H1 (cell line): ENCODE data around the gene TSPAN4. TPM values are rescaled to one million over a fixed set of nuclear protein-coding genes. Genes with fewer than 3 reads are reported as not detected.

Experiments used
- CTCF ChIA-PET: fragments of 300-600 bp; sonication (Branson Sonifier 250); formaldehyde crosslinking; loops from one replicate; lab custom pipeline; 2021; ENCODE audit not compliant: partially characterized antibody; lab: Charles Lee
- POLR2A ChIA-PET: fragments of 300-600 bp; sonication (Branson Sonifier 250); formaldehyde crosslinking; loops from one replicate; lab custom pipeline; 2021; ENCODE audit warnings: inconsistent platforms; ENCODE audit not compliant: partially characterized antibody; lab: Charles Lee
- DNase-seq, 2 experiments: peaks; one replicate each; pipeline versions ENCODE4 v3.0.0 to v3.0.0-alpha.2; 2010 to 2022; ENCODE audit warnings: low spot score in 2 of 2, low read depth in 1 of 2, mixed read lengths in 1 of 2
- FAIRE-seq: peaks from 2 replicates; lab custom pipeline; 2011; peaks lifted over from hg19 to GRCh38; lab: Jason Lieb, UNC
- H2AFZ ChIP-seq: 2 replicates; pipeline ENCODE4 v1.8.1; 2012; ENCODE audit warnings: low read length, inconsistent platforms
- H2AK5ac ChIP-seq: 2 replicates; pipeline ENCODE4 v1.6.1; 2013; ENCODE audit warnings: low read depth, low read length
- H2BK120ac ChIP-seq: replicated peaks from 2 replicates; pipeline ENCODE3; 2013; ENCODE audit warnings: low read depth, low read length, inconsistent platforms
- H2BK12ac ChIP-seq: 2 replicates; pipeline ENCODE4 v1.6.1; 2013; ENCODE audit warnings: low read depth, low read length
- H2BK15ac ChIP-seq: 2 replicates; pipeline ENCODE4 v1.6.1; 2013; ENCODE audit warnings: low read length
- H2BK20ac ChIP-seq: 2 replicates; pipeline ENCODE4 v1.6.1; 2013; ENCODE audit warnings: low read length
- H2BK5ac ChIP-seq: 2 replicates; pipeline ENCODE4 v1.6.1; 2013; ENCODE audit warnings: low read depth, low read length
- H3K14ac ChIP-seq: 2 replicates; pipeline ENCODE4 v1.6.1; 2013; ENCODE audit warnings: inconsistent platforms; ENCODE audit not compliant: insufficient read length
- H3K18ac ChIP-seq: 2 replicates; pipeline ENCODE4 v1.6.1; 2013; ENCODE audit warnings: low read length; ENCODE audit errors: extremely low read depth
- H3K23ac ChIP-seq: 2 replicates; pipeline ENCODE4 v1.6.1; 2013; ENCODE audit warnings: inconsistent platforms; ENCODE audit not compliant: insufficient read length
- H3K23me2 ChIP-seq: 2 replicates; pipeline ENCODE4 v1.6.1; 2013; ENCODE audit warnings: low read depth, low read length
- H3K27ac ChIP-seq: 2 replicates; pipeline ENCODE4 v1.6.1; 2011; ENCODE audit warnings: low read depth, low read length, inconsistent platforms
- H3K27me3 ChIP-seq, 4 experiments: replicated peaks in 1 of 4; 1 replicate in 1 of 4; 2 replicates in 3 of 4; pipeline versions ENCODE4 v1.6.1 to v1.8.1; 2011 to 2013; ENCODE audit warnings: low read length in 3 of 4, mild to moderate bottlenecking in 3 of 4, inconsistent platforms in 2 of 4, mixed read lengths in 2 of 4, moderate library complexity in 1 of 4; ENCODE audit not compliant: control insufficient read depth in 3 of 4, insufficient read depth in 3 of 4; ENCODE audit errors: extremely low read depth in 1 of 4
- H3K36me3 ChIP-seq, 4 experiments: 2 replicates each; pipeline versions ENCODE4 v1.6.1 to v1.8.1; 2011 to 2013; ENCODE audit warnings: mild to moderate bottlenecking in 4 of 4, low read length in 3 of 4, moderate library complexity in 2 of 4, control low read depth in 1 of 4, inconsistent platforms in 1 of 4; ENCODE audit not compliant: insufficient read depth in 4 of 4, control insufficient read depth in 2 of 4
- H3K4ac ChIP-seq: replicated peaks from 2 replicates; pipeline ENCODE3; 2013; ENCODE audit warnings: low read length, low read depth, mixed read lengths, inconsistent platforms; ENCODE audit not compliant: insufficient read length
- H3K4me1 ChIP-seq, 4 experiments: replicated peaks in 1 of 4; 1 replicate in 1 of 4; 2 replicates in 3 of 4; pipeline versions ENCODE4 v1.6.1 to v1.8.1; 2011 to 2013; ENCODE audit warnings: low read length in 3 of 4, inconsistent platforms in 2 of 4, mixed read lengths in 1 of 4; ENCODE audit not compliant: insufficient read depth in 4 of 4, control insufficient read depth in 3 of 4
- H3K4me2 ChIP-seq, 2 experiments: 2 replicates each; pipeline versions ENCODE4 v1.6.1 to v1.8.1; 2011 to 2013; ENCODE audit warnings: low read depth in 2 of 2, low read length in 2 of 2, control low read depth in 1 of 2, inconsistent platforms in 1 of 2, mild to moderate bottlenecking in 1 of 2; ENCODE audit not compliant: insufficient read depth in 1 of 2
- H3K4me3 ChIP-seq, 4 experiments: fragments of 200-600, 300-600 bp in 1 of 4; sonication (generic), shearing (Covaris generic), sonication (Bioruptor Twin) in 1 of 4; 2 replicates each; pipeline versions ENCODE4 v1.5.1 to v1.8.1; 2011 to 2016; ENCODE audit warnings: low read length in 4 of 4, low read depth in 3 of 4, control low read depth in 2 of 4, inconsistent platforms in 2 of 4, mild to moderate bottlenecking in 2 of 4, mixed read lengths in 1 of 4, moderate library complexity in 1 of 4; ENCODE audit not compliant: insufficient read depth in 2 of 4; ENCODE audit errors: extremely low read depth in 1 of 4
- H3K56ac ChIP-seq: replicated peaks from 2 replicates; pipeline ENCODE3; 2013; ENCODE audit warnings: low read depth, mild to moderate bottlenecking, mixed read lengths, low read length, inconsistent platforms; ENCODE audit not compliant: insufficient read length
- H3K79me1 ChIP-seq: 2 replicates; pipeline ENCODE4 v1.6.1; 2013; ENCODE audit warnings: low read depth, low read length, control low read depth
- H3K79me2 ChIP-seq, 2 experiments: 2 replicates each; pipeline versions ENCODE4 v1.6.1 to v1.8.1; 2012 to 2013; ENCODE audit warnings: low read length in 2 of 2, mild to moderate bottlenecking in 2 of 2, inconsistent platforms in 1 of 2; ENCODE audit not compliant: insufficient read depth in 2 of 2, control insufficient read depth in 1 of 2
- H3K9ac ChIP-seq, 4 experiments: replicated peaks in 1 of 4; 1 replicate in 1 of 4; 2 replicates in 3 of 4; pipeline versions ENCODE4 v1.6.1 to v1.8.1; 2011 to 2013; ENCODE audit warnings: low read depth in 3 of 4, low read length in 3 of 4, control low read depth in 2 of 4, mild to moderate bottlenecking in 2 of 4, moderate library complexity in 2 of 4, inconsistent platforms in 1 of 4; ENCODE audit errors: extremely low read depth in 1 of 4
- H3K9me3 ChIP-seq, 2 experiments: 2 replicates each; pipeline versions ENCODE4 v1.6.1 to v1.8.1; 2012 to 2013; ENCODE audit warnings: mild to moderate bottlenecking in 2 of 2, moderate library complexity in 2 of 2, control low read depth in 1 of 2, inconsistent platforms in 1 of 2, low read depth in 1 of 2, low read length in 1 of 2, mixed read lengths in 1 of 2; ENCODE audit not compliant: insufficient read depth in 2 of 2
- H4K20me1 ChIP-seq, 2 experiments: replicated peaks in 1 of 2; 2 replicates each; pipeline versions ENCODE3 to v1.8.1; 2011 to 2013; ENCODE audit warnings: inconsistent platforms in 2 of 2, low read length in 2 of 2, mild to moderate bottlenecking in 1 of 2; ENCODE audit not compliant: insufficient read depth in 2 of 2, control insufficient read depth in 1 of 2
- H4K5ac ChIP-seq: 2 replicates; pipeline ENCODE4 v1.6.1; 2013; ENCODE audit warnings: low read length, low read depth, mixed read lengths, inconsistent platforms; ENCODE audit not compliant: insufficient read length
- H4K8ac ChIP-seq: 2 replicates; pipeline ENCODE4 v1.8.0; 2013; ENCODE audit warnings: mild to moderate bottlenecking, moderate library complexity, low read length, inconsistent platforms; ENCODE audit not compliant: insufficient read depth; ENCODE audit errors: extremely low read depth
- H4K91ac ChIP-seq: replicated peaks from 2 replicates; pipeline ENCODE3; 2013; ENCODE audit warnings: low read length, mixed read lengths, inconsistent platforms; ENCODE audit not compliant: insufficient read length
- ASH2L ChIP-seq: fragments of 200-600, 300-600 bp; sonication (generic); IDR thresholded peaks from one replicate; pipeline ENCODE4 v1.7.1; 2017; ENCODE audit warnings: low read length
- EGR1 ChIP-seq: IDR thresholded peaks from 2 replicates; pipeline ENCODE4 v1.6.1; 2011; ENCODE audit warnings: low read depth, low read length, borderline replicate concordance
- FOSL1 ChIP-seq: IDR thresholded peaks from 2 replicates; pipeline ENCODE4 v1.6.1; 2011; ENCODE audit warnings: mild to moderate bottlenecking, low read depth, low read length, moderate library complexity; ENCODE audit not compliant: insufficient read depth
- KDM4A ChIP-seq: IDR thresholded peaks from one replicate; pipeline ENCODE4 v1.7.1; 2012; ENCODE audit warnings: low read depth, mild to moderate bottlenecking, moderate library complexity, low read length, inconsistent platforms; ENCODE audit not compliant: severe bottlenecking
- SIN3A ChIP-seq, 2 experiments: IDR thresholded peaks in 1 of 2; conservative IDR thresholded peaks in 1 of 2; 2 replicates each; pipeline ENCODE4 v1.6.1; 2011 to 2012; ENCODE audit warnings: low read length in 2 of 2, improper control_type of control experiment in 1 of 2, low read depth in 1 of 2, mild to moderate bottlenecking in 1 of 2
- WGBS, 2 experiments: shearing (Covaris generic) in 1 of 2; methylation state at CpG; one replicate each; pipeline versions ENCODE4 v1.1.6 to v1.1.7; 2013 to 2015; ENCODE audit warnings: low lambda C conversion rate in 2 of 2, mixed read lengths in 2 of 2, inconsistent platforms in 1 of 2, low coverage in 1 of 2, missing lambda C conversion rate in 1 of 2; ENCODE audit not compliant: insufficient replicate concordance in 2 of 2, insufficient coverage in 1 of 2, insufficient read length in 1 of 2; ENCODE audit errors: extremely low coverage in 1 of 2, missing lambda C conversion rate in 1 of 2; 5-methylcytosine and 5-hydroxymethylcytosine counted together
- polyA plus RNA-seq, 7 experiments: library from polyadenylated mRNA; depleted of rRNA in 3 of 7; stranded (reverse) in 5 of 7; unstranded in 2 of 7; fragments of >200 nt in 5 of 7; fragments of 200-250 nt in 2 of 7; gene quantifications; 1 replicate in 5 of 7; 2 replicates in 1 of 7; 4 replicates in 1 of 7; pipeline versions ENCODE4 v1.2.1 to v1.2.3, GENCODE V29; 2011 to 2013; ENCODE audit warnings: missing spikeins in 2 of 7, mixed read lengths in 2 of 7
- total RNA-seq: library from RNA; stranded (reverse); fragmentation: NEBNext Ultra II Directional; extraction: Animal tissue kit (Norgen Biotek cat#: 25700); gene quantifications from 2 replicates; pipeline ENCODE4 v1.2.1, GENCODE V29; 2021
- TF ChIP-seq, protein P1 (sequence below), 3 experiments: IDR thresholded peaks; 1 replicate in 2 of 3; 2 replicates in 1 of 3; pipeline versions ENCODE4 v1.5.1 to v1.6.1; 2011; ENCODE audit warnings: low read length in 3 of 3, mild to moderate bottlenecking in 3 of 3, inconsistent platforms in 2 of 3, low read depth in 1 of 3, moderate library complexity in 1 of 3; ENCODE audit not compliant: insufficient read depth in 1 of 3; ENCODE audit errors: control extremely low read depth in 1 of 3
- TF ChIP-seq, protein P2 (sequence below): IDR thresholded peaks from 2 replicates; pipeline ENCODE4 v1.6.1; 2012; ENCODE audit warnings: inconsistent platforms

TSPAN4 gene
- total and polyA plus RNA-seq, 2 of the 8 experiments (the other 6 are each of a cell fraction or from before 2014, with no cell fraction given) = 74.1 to 145 TPM

DNA sequence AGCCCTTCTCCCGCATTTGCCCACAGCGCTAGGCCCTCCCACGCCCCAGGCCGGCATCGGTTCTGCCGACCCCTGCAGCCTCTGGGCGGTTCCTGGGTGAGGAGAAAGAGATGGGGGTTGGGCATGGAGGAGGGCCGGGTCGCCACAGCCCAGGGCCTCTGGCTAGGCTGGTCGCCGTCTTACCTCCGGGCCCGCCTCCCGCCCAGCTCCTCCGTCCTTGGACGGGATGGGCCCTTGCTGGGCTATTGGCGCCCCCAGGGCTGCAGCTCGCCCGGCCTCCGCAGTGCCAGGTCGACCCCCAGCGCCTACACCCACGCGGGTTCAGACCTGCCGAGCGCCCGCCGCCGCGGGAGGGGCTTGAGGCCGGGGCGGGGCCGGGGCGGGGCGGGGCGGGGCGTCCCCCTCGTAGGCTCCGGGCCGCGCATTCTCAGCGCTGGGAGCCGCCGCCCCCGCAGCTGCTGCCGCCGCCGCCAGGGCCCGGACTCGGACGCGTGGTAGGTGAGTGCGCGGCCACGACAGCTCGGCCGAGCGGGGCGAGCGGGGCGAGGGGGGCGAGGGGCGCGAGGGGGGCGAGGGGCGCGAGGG lies 10.0 kb upstream of the TSPAN4 start, which contains the start of gene CD151:
Gene CD151, plus strand, starts transcription at position 424 of the 585 bp plus-strand sequence. CDS start 3,118 bp downstream, outside the sequence.
- Histone ChIP-seq H3K4me1 (peaks cover 0 to 51% (median 43%) of the 10 kb centered on the region in 4 experiments; a peak in 6 of 7 replicates), H3K9ac (peak within 1 kb of the TSS in 3 of 4 experiments; percentile 29 to 65 (median 62); a peak in 5 of 7 replicates), H4K8ac (peak within 1 kb of the TSS; percentile 81), H2BK20ac (0 out of 2 replicates have a peak within 1 kb of the TSS, but pooled peaks have one; percentile 72), H2BK15ac (peak within 1 kb of the TSS; percentile 23; the same call in 1 of the 2 replicates), H4K5ac (peak within 1 kb of the TSS; percentile 84), H4K91ac (peak within 1 kb of the TSS; percentile 87), H3K79me1 (no peaks in the 10 kb centered on the region; the same call in 1 of the 2 replicates), H3K4me2 (peak within 1 kb of the TSS; percentile 81 to 84), H3K36me3 (peaks cover 0 to 9% (median 3%) of the 10 kb centered on the region in 4 experiments; a peak in 4 of 8 replicates), H3K23ac (no peak within 1 kb of the TSS), H3K23me2 (peaks cover 29% of the 10 kb centered on the region), H3K56ac (peak within 1 kb of the TSS; percentile 59), H2BK5ac (peak within 1 kb of the TSS; percentile 26; the same call in 1 of the 2 replicates), H2AFZ (no peak within 1 kb of the TSS), H3K14ac (no peak within 1 kb of the TSS), H2AK5ac (0 out of 2 replicates have a peak within 1 kb of the TSS, but pooled peaks have one; percentile 19), H3K27me3 (peaks cover 6 to 39% (median 31%) of the 10 kb centered on the region in 4 experiments), H3K4ac (peak within 1 kb of the TSS; percentile 78), H3K4me3 (peak within 1 kb of the TSS; percentile 51 to 76 (median 58)), H4K20me1 (peaks cover 2 to 19% of the 10 kb centered on the region in 2 experiments), H3K18ac (peak within 1 kb of the TSS; percentile 97), H2BK120ac (no peak within 1 kb of the TSS), H3K27ac (no peak within 1 kb of the TSS), H2BK12ac (peak within 1 kb of the TSS; percentile 23; the same call in 1 of the 2 replicates), H3K79me2 (no peaks in the 10 kb centered on the region; a peak in 1 of 4 replicates), H3K9me3 (no peaks in the 10 kb centered on the region)
- 3% methylated on average over 17 of the region's 67 CpGs; no CpG with 5 or more reads in 1 of the 2 experiments for WGBS, 2 experiments
- ChIA-PET CTCF (interaction anchor here (0.6 to 2.4 kb wide), 4 partner anchors 11 to 102 kb away, joined by 3 to 7 read pairs (median 4); partner anchors contain the start of genes PNPLA2, POLR2L and TSPAN4), POLR2A (interaction anchor here (1.0 to 53.0 kb wide), 6 partner anchors 2 to 89 kb away, joined by 3 to 1917 read pairs (median 120); partner anchors contain the start of genes CD151, CEND1, CRACR2B and PIDD1)
- DNase-seq (peak in 1 of 2 experiments; percentile 83), FAIRE-seq (no peak)
- TF ChIP-seq KDM4A = peak; percentile 38
- 0 out of 4 replicates have a peak, but pooled peaks of 1 of the 2 experiments have one; percentile 23 for TF ChIP-seq SIN3A (conservative IDR thresholded peaks at IDR 0.05 in 1 of 2, IDR thresholded peaks at IDR 0.05 in 1 of 2; ENCODE audit: low read depth in 1 of 2, low read length in 2 of 2)
- TF ChIP-seq, protein P1, sequence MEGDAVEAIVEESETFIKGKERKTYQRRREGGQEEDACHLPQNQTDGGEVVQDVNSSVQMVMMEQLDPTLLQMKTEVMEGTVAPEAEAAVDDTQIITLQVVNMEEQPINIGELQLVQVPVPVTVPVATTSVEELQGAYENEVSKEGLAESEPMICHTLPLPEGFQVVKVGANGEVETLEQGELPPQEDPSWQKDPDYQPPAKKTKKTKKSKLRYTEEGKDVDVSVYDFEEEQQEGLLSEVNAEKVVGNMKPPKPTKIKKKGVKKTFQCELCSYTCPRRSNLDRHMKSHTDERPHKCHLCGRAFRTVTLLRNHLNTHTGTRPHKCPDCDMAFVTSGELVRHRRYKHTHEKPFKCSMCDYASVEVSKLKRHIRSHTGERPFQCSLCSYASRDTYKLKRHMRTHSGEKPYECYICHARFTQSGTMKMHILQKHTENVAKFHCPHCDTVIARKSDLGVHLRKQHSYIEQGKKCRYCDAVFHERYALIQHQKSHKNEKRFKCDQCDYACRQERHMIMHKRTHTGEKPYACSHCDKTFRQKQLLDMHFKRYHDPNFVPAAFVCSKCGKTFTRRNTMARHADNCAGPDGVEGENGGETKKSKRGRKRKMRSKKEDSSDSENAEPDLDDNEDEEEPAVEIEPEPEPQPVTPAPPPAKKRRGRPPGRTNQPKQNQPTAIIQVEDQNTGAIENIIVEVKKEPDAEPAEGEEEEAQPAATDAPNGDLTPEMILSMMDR (IDR thresholded peaks at IDR 0.05; ENCODE audit: control extremely low read depth in 1 of 3, insufficient read depth in 1 of 3, low read depth in 1 of 3, low read length in 3 of 3) = peak in 1 of 3 experiments; percentile 4; a peak in 1 of 4 replicates
- peak; percentile 69; the same call in 1 of the 2 replicates for TF ChIP-seq EGR1
- TF ChIP-seq, protein P2, sequence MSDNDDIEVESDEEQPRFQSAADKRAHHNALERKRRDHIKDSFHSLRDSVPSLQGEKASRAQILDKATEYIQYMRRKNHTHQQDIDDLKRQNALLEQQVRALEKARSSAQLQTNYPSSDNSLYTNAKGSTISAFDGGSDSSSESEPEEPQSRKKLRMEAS = peak; percentile 4; the same call in 1 of the 2 replicates
- no peak for TF ChIP-seq FOSL1
- peak; percentile 2 for TF ChIP-seq ASH2L
